Prostate gland (tissue), 2 donors: ENCODE data around the gene WRNIP1.

Source experiments
- CTCF ChIP-seq, 4 experiments: fragments of 200-600 bp in 2 of 4; fragments of 450-650 bp in 2 of 4; sonication (generic) in 2 of 4; IDR thresholded peaks; 1 replicate in 3 of 4; 2 replicates in 1 of 4; pipeline ENCODE4 v1.5.1; 2016 to 2019; ENCODE audit warnings: antibody characterized with exemption in 4 of 4, mild to moderate bottlenecking in 2 of 4, moderate library complexity in 2 of 4
- POLR2A ChIP-seq: fragments of 450-650 bp; IDR thresholded peaks from one replicate; pipeline ENCODE4 v1.6.1; 2016; ENCODE audit warnings: antibody characterized with exemption, mild to moderate bottlenecking

- no peak for TF ChIP-seq CTCF (IDR thresholded peaks at IDR 0.05)
- TF ChIP-seq POLR2A: no peak
Observed at GRCh38 chr6:2741756-2742155, 23.4 kb upstream of the WRNIP1 start.
